IMR-90 (cell line): ENCODE measurements around the gene SAP30BP. TPM values are rescaled to one million over a fixed set of nuclear protein-coding genes. Genes with fewer than 3 reads are reported as not detected.

Source experiments
- ATAC-seq: fragments of 200-7000 bp; cut with Tn5 transposase; 2 replicates; pipeline ENCODE4 v1.9.1; 2020; ENCODE audit warnings: low read depth, mild to moderate bottlenecking, moderate library complexity
- BruUV-seq: library from RNA; stranded (reverse); fragments of 400-500 nt; replicated peaks from 2 replicates; lab custom pipeline; 2021; lab: Mats Ljungman, UMichigan
- CTCF ChIA-PET: fragments of 300-600 bp; formaldehyde crosslinking; extraction: SDS; loops from one replicate; lab custom pipeline; 2021; ENCODE audit warnings: antibody characterized with exemption; lab: Yijun Ruan, JAX
- POLR2A ChIA-PET: fragments of 300-600 bp; sonication (Branson Sonifier 250); formaldehyde crosslinking; loops from one replicate; lab custom pipeline; 2022; ENCODE audit warnings: antibody characterized with exemption; ENCODE audit not compliant: unreplicated experiment; lab: Charles Lee
- DNase-seq: peaks from one replicate; pipeline ENCODE4 v3.0.0; 2013
- H2AFZ ChIP-seq: replicated peaks from 2 replicates; pipeline ENCODE3; 2013; ENCODE audit warnings: low read length, mild to moderate bottlenecking; ENCODE audit not compliant: poor library complexity
- H2AK5ac ChIP-seq: 2 replicates; pipeline ENCODE4 v1.6.1; 2013; ENCODE audit warnings: low read depth, low read length, inconsistent platforms
- H2AK9ac ChIP-seq: replicated peaks from 2 replicates; pipeline ENCODE3; 2013; ENCODE audit warnings: mild to moderate bottlenecking, low read depth, low read length, moderate library complexity; ENCODE audit not compliant: poor library complexity
- H2BK120ac ChIP-seq: 2 replicates; pipeline ENCODE4 v1.6.1; 2013; ENCODE audit warnings: low read depth, low read length, inconsistent platforms
- H2BK15ac ChIP-seq: 3 replicates; pipeline ENCODE4 v1.6.1; 2013; ENCODE audit warnings: low read depth, low read length, inconsistent platforms
- H2BK20ac ChIP-seq: 2 replicates; pipeline ENCODE4 v1.6.1; 2013; ENCODE audit warnings: low read depth, mild to moderate bottlenecking, inconsistent platforms, low read length, moderate library complexity
- H2BK5ac ChIP-seq: 2 replicates; pipeline ENCODE4 v1.6.1; 2013; ENCODE audit warnings: mild to moderate bottlenecking, low read depth, low read length, inconsistent platforms; ENCODE audit not compliant: poor library complexity, severe bottlenecking
- H3K14ac ChIP-seq: replicated peaks from 2 replicates; pipeline ENCODE4 v1.6.1; 2013; ENCODE audit warnings: low read depth, low read length, inconsistent platforms
- H3K18ac ChIP-seq: 2 replicates; pipeline ENCODE4 v1.6.1; 2013; ENCODE audit warnings: low read depth, low read length, control low read depth
- H3K23ac ChIP-seq: 2 replicates; pipeline ENCODE4 v1.6.1; 2013; ENCODE audit warnings: low read depth, low read length, inconsistent platforms
- H3K27ac ChIP-seq: 2 replicates; pipeline ENCODE4 v1.5.1; 2013; ENCODE audit warnings: mild to moderate bottlenecking, control low read depth, low read length; ENCODE audit not compliant: insufficient read depth
- H3K27me3 ChIP-seq: 2 replicates; pipeline ENCODE4 v1.6.1; 2013; ENCODE audit warnings: low read length; ENCODE audit not compliant: control insufficient read depth, insufficient read depth
- H3K36me3 ChIP-seq: 2 replicates; pipeline ENCODE4 v1.6.1; 2013; ENCODE audit warnings: low read length, mixed read lengths; ENCODE audit not compliant: control insufficient read depth, insufficient read depth
- H3K4ac ChIP-seq: 2 replicates; pipeline ENCODE4 v1.6.1; 2013; ENCODE audit warnings: low read depth, low read length, inconsistent platforms
- H3K4me1 ChIP-seq: 2 replicates; pipeline ENCODE4 v1.6.1; 2013; ENCODE audit warnings: low read length, mixed read lengths; ENCODE audit not compliant: control insufficient read depth, insufficient read depth
- H3K4me2 ChIP-seq: 2 replicates; pipeline ENCODE4 v1.6.1; 2013; ENCODE audit warnings: low read depth, mild to moderate bottlenecking, control low read depth, low read length, moderate library complexity
- H3K4me3 ChIP-seq: 2 replicates; pipeline ENCODE4 v1.5.1; 2013; ENCODE audit warnings: low read depth, mild to moderate bottlenecking, control low read depth, low read length, moderate library complexity; ENCODE audit not compliant: insufficient read depth
- H3K56ac ChIP-seq: 2 replicates; pipeline ENCODE4 v1.6.1; 2013; ENCODE audit warnings: low read length, inconsistent platforms; ENCODE audit not compliant: insufficient read depth; ENCODE audit errors: extremely low read depth
- H3K79me1 ChIP-seq, 2 experiments: 2 replicates each; pipeline ENCODE4 v1.6.1; 2013; ENCODE audit warnings: low read length in 2 of 2, inconsistent platforms in 1 of 2, low read depth in 1 of 2
- H3K9ac ChIP-seq: 2 replicates; pipeline ENCODE4 v1.6.1; 2013; ENCODE audit warnings: low read depth, low read length, control low read depth
- H3K9me1 ChIP-seq: 2 replicates; pipeline ENCODE4 v1.6.1; 2013; ENCODE audit warnings: low read length, inconsistent platforms; ENCODE audit not compliant: insufficient read depth
- H3K9me3 ChIP-seq: 2 replicates; pipeline ENCODE4 v1.6.1; 2013; ENCODE audit warnings: low read length; ENCODE audit not compliant: control insufficient read depth, insufficient read depth
- H4K20me1 ChIP-seq: 2 replicates; pipeline ENCODE4 v1.6.1; 2013; ENCODE audit warnings: low read length, inconsistent platforms; ENCODE audit not compliant: insufficient read depth
- H4K5ac ChIP-seq: 2 replicates; pipeline ENCODE4 v1.6.1; 2013; ENCODE audit warnings: mild to moderate bottlenecking, low read depth, low read length, control low read depth
- H4K8ac ChIP-seq, 2 experiments: 2 replicates each; pipeline ENCODE4 v1.6.1; 2013; ENCODE audit warnings: low read depth in 2 of 2, low read length in 2 of 2, control low read depth in 1 of 2, inconsistent platforms in 1 of 2
- H4K91ac ChIP-seq: 2 replicates; pipeline ENCODE4 v1.6.1; 2013; ENCODE audit warnings: low read depth, low read length, inconsistent platforms; ENCODE audit not compliant: insufficient read depth
- BHLHE40 ChIP-seq: fragments of 150-350 bp; IDR thresholded peaks from 2 replicates; pipeline ENCODE4 v1.6.1; 2016; ENCODE audit warnings: mild to moderate bottlenecking, low read depth, low read length
- CEBPB ChIP-seq: IDR thresholded peaks from 2 replicates; pipeline ENCODE4 v1.6.1; 2012; ENCODE audit warnings: low read depth, low read length, improper control_type of control experiment
- CHD1 ChIP-seq: IDR thresholded peaks from 2 replicates; pipeline ENCODE4 v1.6.1; 2012; ENCODE audit warnings: low read depth, low read length, improper control_type of control experiment
- CTCF ChIP-seq: conservative IDR thresholded peaks from 2 replicates; pipeline ENCODE4 v1.5.1; 2012; ENCODE audit warnings: mild to moderate bottlenecking, low read depth, low read length, improper control_type of control experiment
- ELK1 ChIP-seq: fragments of 150-350 bp; IDR thresholded peaks from 2 replicates; pipeline ENCODE4 v1.6.1; 2016; ENCODE audit warnings: low read depth, mild to moderate bottlenecking, low read length, moderate library complexity, borderline replicate concordance
- FOS ChIP-seq: fragments of 150-350 bp; IDR thresholded peaks from 2 replicates; pipeline ENCODE4 v1.6.1; 2016; ENCODE audit warnings: low read depth, low read length
- MAFK ChIP-seq: IDR thresholded peaks from 2 replicates; pipeline ENCODE4 v1.6.1; 2012; ENCODE audit warnings: low read depth, low read length, improper control_type of control experiment
- MAZ ChIP-seq: IDR thresholded peaks from 2 replicates; pipeline ENCODE4 v1.6.1; 2012; ENCODE audit warnings: low read depth, mild to moderate bottlenecking, low read length, improper control_type of control experiment, moderate library complexity, borderline replicate concordance
- MXI1 ChIP-seq: IDR thresholded peaks from 2 replicates; pipeline ENCODE4 v1.6.1; 2012; ENCODE audit warnings: low read depth, mild to moderate bottlenecking, low read length, moderate library complexity, borderline replicate concordance
- NFE2L2 ChIP-seq: fragments of 150-350 bp; IDR thresholded peaks from 2 replicates; pipeline ENCODE4 v1.6.1; 2016; ENCODE audit warnings: low read depth, mild to moderate bottlenecking, low read length
- POLR2A ChIP-seq: IDR thresholded peaks from 2 replicates; pipeline ENCODE4 v1.6.1; 2012; ENCODE audit warnings: mild to moderate bottlenecking, low read depth, low read length
- RAD21 ChIP-seq: IDR thresholded peaks from 2 replicates; pipeline ENCODE4 v1.6.1; 2012; ENCODE audit warnings: low read length, improper control_type of control experiment
- RCOR1 ChIP-seq: IDR thresholded peaks from 2 replicates; pipeline ENCODE4 v1.6.1; 2012; ENCODE audit warnings: mild to moderate bottlenecking, low read length, improper control_type of control experiment; ENCODE audit not compliant: insufficient replicate concordance
- RFX5 ChIP-seq: IDR thresholded peaks from 2 replicates; pipeline ENCODE4 v1.8.0; 2012; ENCODE audit warnings: low read depth, mild to moderate bottlenecking, low read length, moderate library complexity
- SMC3 ChIP-seq: fragments of 150-350 bp; IDR thresholded peaks from 2 replicates; pipeline ENCODE4 v1.6.1; 2016; ENCODE audit warnings: low read depth, mild to moderate bottlenecking, antibody characterized with exemption, low read length, moderate library complexity
- USF2 ChIP-seq: fragments of 150-350 bp; IDR thresholded peaks from 2 replicates; pipeline ENCODE4 v1.6.1; 2017; ENCODE audit warnings: mild to moderate bottlenecking, antibody characterized with exemption, low read length, low read depth
- WGBS, 2 experiments: methylation state at CpG; one replicate each; pipeline versions ENCODE4 v1.1.5 to v1.1.7; 2013; ENCODE audit warnings: missing lambda C conversion rate in 2 of 2; ENCODE audit not compliant: insufficient read length in 1 of 2; ENCODE audit errors: extremely low coverage in 2 of 2; 5-methylcytosine and 5-hydroxymethylcytosine counted together
- dilution Hi-C: fragments of 300-500 bp; cut with HindIII; formaldehyde crosslinking; loops from one replicate; pipeline ENCODE4 v1.14.3; 2018; ENCODE audit warnings: low sequenced_read_pairs; ENCODE audit not compliant: unreplicated experiment
- in situ Hi-C: fragments of 300-500 bp; cut with MboI; formaldehyde crosslinking; loops from 3 replicates; pipeline ENCODE4 v1.14.3; 2019; ENCODE audit warnings: low sequenced_read_pairs, inconsistent platforms, mixed read lengths
- intact Hi-C: fragments of 100-400 bp; cut with micrococcal nuclease; formaldehyde crosslinking; loops from 2 replicates; pipeline ENCODE4 v1.10.0; 2022
- polyA plus RNA-seq, 3 experiments: library from polyadenylated mRNA; depleted of rRNA; stranded (reverse); fragments of >200 nt; gene quantifications; 2 replicates each; pipeline ENCODE4 v1.2.3, GENCODE V29; 2012; ENCODE audit warnings: low replicate concordance in 1 of 3
- total RNA-seq: library from RNA; depleted of rRNA; stranded (reverse); fragments of >200 nt; gene quantifications from 2 replicates; pipeline ENCODE4 v1.2.3, GENCODE V29; 2012

The SAP30BP gene
- total and polyA plus RNA-seq, 2 of the 4 experiments (the other 2 are of a cell fraction) = 70.4 to 139 TPM

DNA sequence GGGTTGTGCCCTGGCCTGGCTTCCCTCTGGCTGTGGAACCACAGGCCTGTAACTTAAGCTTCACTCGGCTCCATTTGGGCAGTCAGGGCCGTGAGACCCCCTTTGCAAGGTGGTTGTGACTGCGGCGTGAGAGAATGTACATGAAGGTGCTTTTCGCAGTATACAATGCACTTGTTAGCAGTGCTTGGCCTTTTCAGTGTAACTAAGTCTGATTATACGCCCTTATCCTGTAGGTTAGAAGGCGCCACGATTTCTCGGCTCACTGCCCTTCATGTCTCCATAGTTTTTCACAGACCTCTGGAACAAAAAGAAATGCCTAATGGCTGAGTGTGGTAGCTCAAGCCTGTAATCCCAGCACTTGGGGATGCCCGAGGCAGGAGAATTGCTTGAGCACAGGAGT lies 13.3 kb downstream of the SAP30BP start:
- H3K14ac ChIP-seq = no peak overlapping the region
- no peak overlapping the region for H3K18ac ChIP-seq
- CTCF ChIA-PET = interaction anchor here (0.5 to 5.7 kb wide), 5 partner anchors 12 to 70 kb away, joined by 3 to 18 read pairs (median 3); no protein-coding TSS in a partner anchor
- in situ Hi-C loops (no loop called here), intact Hi-C loops (no loop called here), dilution Hi-C loops (no loop called here)
- H3K9ac ChIP-seq = no peak overlapping the region
- H4K5ac ChIP-seq = no peak overlapping the region
- H3K4ac ChIP-seq = no peak overlapping the region
- H3K4me2 ChIP-seq = no peak overlapping the region
- H4K20me1 ChIP-seq = peaks cover 31% of the 10 kb centered on the region
- H3K79me1 ChIP-seq = peaks cover 55 to 72% of the 10 kb centered on the region in 2 experiments
- H3K36me3 ChIP-seq = peaks cover 22% of the 10 kb centered on the region
- H2BK120ac ChIP-seq = no peak overlapping the region
- H3K9me1 ChIP-seq = peaks cover 14% of the 10 kb centered on the region
- H3K9me3 ChIP-seq = no peaks in the 10 kb centered on the region
- 96% methylated on average over 6 of the region's 10 CpGs; no CpG with 5 or more reads in 1 of the 2 experiments for WGBS, 2 experiments
- H3K27ac ChIP-seq = no peak overlapping the region
- no TSS peak for BruUV-seq
- H2AK5ac ChIP-seq = no peak overlapping the region
- H2AFZ ChIP-seq = no peak overlapping the region
- TF ChIP-seq USF2 (no peak), CEBPB (no peak), SMC3 (no peak), MXI1 (no peak), CHD1 (no peak), CTCF (no peak), FOS (no peak), NFE2L2 (no peak), MAZ (no peak), BHLHE40 (no peak), RCOR1 (no peak), RFX5 (no peak), RAD21 (no peak), POLR2A (no peak), MAFK (no peak), ELK1 (no peak)
- no peak overlapping the region for H2AK9ac ChIP-seq
- H3K27me3 ChIP-seq = no peaks in the 10 kb centered on the region
- no peak for ATAC-seq
- no peak for DNase-seq
- H2BK5ac ChIP-seq = no peak overlapping the region
- no peak overlapping the region for H2BK20ac ChIP-seq
- peaks cover 8% of the 10 kb centered on the region for H3K4me1 ChIP-seq
- no peak overlapping the region for H3K4me3 ChIP-seq
- no peak overlapping the region for H3K23ac ChIP-seq
- no peak overlapping the region for H4K8ac ChIP-seq
- POLR2A ChIA-PET = no interaction called here
- no peak overlapping the region for H2BK15ac ChIP-seq
- H3K56ac ChIP-seq = no peak overlapping the region
- H4K91ac ChIP-seq = no peak overlapping the region
